ENCODE results near the gene ACP2.

The ACP2 gene

GRCh38 chr11:47243454-47243853, 5.2 kb downstream of the ACP2 start (continued):
- TF ChIP-seq ZNF518A (tag by site-specific recombination; conservative IDR thresholded peaks at IDR 0.05; ENCODE audit: low read depth) (no peak), GLIS1 (tag by site-specific recombination; IDR thresholded peaks at IDR 0.05) (no peak), EGR2 (tag by site-specific recombination; IDR thresholded peaks at IDR 0.05; ENCODE audit: low read depth) (no peak)

- Histone ChIP-seq H3K4me3 (ENCODE audit: low read depth, low read length) (no peak overlapping the region), H3K36me3 (ENCODE audit: control insufficient read depth in 2 of 2, insufficient read depth in 1 of 2, low read length in 2 of 2) (peaks cover 9 to 88% of the 10 kb centered on the region in 2 experiments), H3K4me1 (ENCODE audit: control insufficient read depth, insufficient read depth, low read length) (no peaks in the 10 kb centered on the region), H3K9me3 (ENCODE audit: control insufficient read depth, insufficient read depth, low read depth, low read length) (no peaks in the 10 kb centered on the region), H3K27ac (ENCODE audit: extremely low read depth, low read depth, low read length) (no peak overlapping the region)
- TF ChIP-seq FEZF1 (tag by site-specific recombination; IDR thresholded peaks at IDR 0.05) (no peak), ZNF580 (tag by site-specific recombination; IDR thresholded peaks at IDR 0.05) (no peak)
- POLR2A ChIA-PET: interaction anchor here (0.5 to 3.0 kb wide), 8 partner anchors 9 to 120 kb away, joined by 3 to 12 read pairs (median 4); no protein-coding TSS in a partner anchor
- CTCF ChIA-PET: interaction anchor here (1.2 to 2.1 kb wide), 4 partner anchors 16 to 112 kb away, joined by 3 to 11 read pairs (median 5); partner anchors contain the start of gene NR1H3
These were observed 5.9 kb downstream of the ACP2 start for GRCh38 chr11:47242596-47243192.

GRCh38 chr11:47241841-47242301, 6.7 kb downstream of the ACP2 start:
- Histone ChIP-seq H3K9me3 (ENCODE audit: control insufficient read depth, insufficient read depth, low read depth, low read length) (no peaks in the 10 kb centered on the region), H3K27ac (ENCODE audit: extremely low read depth, low read depth, low read length) (0 out of 2 replicates have a peak overlapping the region, but pooled peaks have one; percentile 16), H3K4me1 (ENCODE audit: control insufficient read depth, insufficient read depth, low read length) (no peaks in the 10 kb centered on the region), H3K4me3 (ENCODE audit: low read depth, low read length) (no peak overlapping the region), H3K36me3 (ENCODE audit: control insufficient read depth in 2 of 2, insufficient read depth in 1 of 2, low read length in 2 of 2) (peaks cover 9 to 87% of the 10 kb centered on the region in 2 experiments)
- POLR2A ChIA-PET: interaction anchor here (0.7 to 3.0 kb wide), 10 partner anchors 9 to 121 kb away, joined by 3 to 12 read pairs (median 3); no protein-coding TSS in a partner anchor
- TF ChIP-seq ZFP41 (tag by site-specific recombination; IDR thresholded peaks at IDR 0.05; ENCODE audit: borderline replicate concordance) (no peak), KLF9 (tag by site-specific recombination; IDR thresholded peaks at IDR 0.05; ENCODE audit: low read depth) (no peak), ZNF623 (tag by site-specific recombination; IDR thresholded peaks at IDR 0.05) (no peak), ZNF391 (tag by site-specific recombination; IDR thresholded peaks at IDR 0.05; ENCODE audit: borderline replicate concordance, low read depth) (no peak), ZNF175 (tag by site-specific recombination; IDR thresholded peaks at IDR 0.05) (no peak), ZBTB17 (tag by site-specific recombination; IDR thresholded peaks at IDR 0.05) (peak; percentile 39; the same call in 1 of the 2 replicates)
- CTCF ChIA-PET: interaction anchor here (0.5 to 2.1 kb wide), 9 partner anchors 15 to 612 kb away, joined by 3 to 11 read pairs (median 3); partner anchors contain the start of gene NR1H3

- H3K27ac ChIP-seq (ENCODE audit: extremely low read depth, low read depth, low read length): no peak overlapping the region
- peaks cover 16 to 90% of the 10 kb centered on the region in 2 experiments for H3K36me3 ChIP-seq (ENCODE audit: control insufficient read depth in 2 of 2, insufficient read depth in 1 of 2, low read length in 2 of 2)
- H3K4me1 ChIP-seq (ENCODE audit: control insufficient read depth, insufficient read depth, low read length): no peaks in the 10 kb centered on the region
- no peaks in the 10 kb centered on the region for H3K9me3 ChIP-seq (ENCODE audit: control insufficient read depth, insufficient read depth, low read depth, low read length)
- ChIA-PET CTCF (no interaction called here), POLR2A (interaction anchor here (1.2 to 2.1 kb wide), 4 partner anchors 8 to 23 kb away, joined by 3 to 13 read pairs (median 3); partner anchors contain the start of genes ACP2 and NR1H3)
- no peak overlapping the region for H3K4me3 ChIP-seq (ENCODE audit: low read depth, low read length)
- TF ChIP-seq SP7 (tag by site-specific recombination; IDR thresholded peaks at IDR 0.05) (no peak), ZNF707 (tag by site-specific recombination; IDR thresholded peaks at IDR 0.05) (no peak), ZNF16 (tag by site-specific recombination; IDR thresholded peaks at IDR 0.05; ENCODE audit: low read depth) (no peak), ZNF513 (tag by site-specific recombination; IDR thresholded peaks at IDR 0.05) (0 out of 2 replicates have a peak, but pooled peaks have one; percentile 39)
These were observed 8.8 kb downstream of the ACP2 start for GRCh38 chr11:47239852-47240251.
